Measurements from ENCODE around the gene SYNDIG1L.

SYNDIG1L gene

DNA sequence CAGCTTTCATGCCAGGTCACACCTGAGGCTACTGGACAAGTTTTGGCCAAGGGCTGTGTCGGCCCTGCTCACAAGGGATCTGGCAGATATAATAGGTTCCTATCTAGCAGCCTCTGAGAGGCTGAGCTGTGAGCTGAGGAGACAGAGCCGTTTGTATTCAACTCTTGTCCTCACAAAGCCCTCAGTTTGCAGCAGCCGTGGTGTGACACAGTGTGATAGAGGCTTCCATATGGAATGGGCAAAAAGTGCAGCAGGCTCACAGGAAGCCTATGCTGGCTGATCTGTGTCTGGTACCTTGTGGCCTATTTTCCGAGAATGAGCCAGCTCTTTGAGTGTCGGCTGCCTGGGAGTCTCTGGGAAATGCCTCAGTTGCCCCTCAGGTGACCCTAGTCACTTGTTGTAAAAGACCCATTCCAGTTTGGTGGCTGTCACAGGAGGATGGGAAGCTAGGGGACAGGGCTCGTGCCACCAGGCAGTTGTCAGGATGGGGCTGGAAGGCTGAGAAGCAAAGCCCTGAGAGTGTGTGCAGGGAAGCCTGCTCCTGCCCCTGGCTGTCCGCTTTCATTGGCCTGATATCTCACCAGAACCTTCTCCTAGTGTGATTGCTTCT, 61.6 kb downstream of the SYNDIG1L start:
- in situ Hi-C loops (cut with MboI; ENCODE audit: low sequenced_read_pairs), result no loop called here

DNA sequence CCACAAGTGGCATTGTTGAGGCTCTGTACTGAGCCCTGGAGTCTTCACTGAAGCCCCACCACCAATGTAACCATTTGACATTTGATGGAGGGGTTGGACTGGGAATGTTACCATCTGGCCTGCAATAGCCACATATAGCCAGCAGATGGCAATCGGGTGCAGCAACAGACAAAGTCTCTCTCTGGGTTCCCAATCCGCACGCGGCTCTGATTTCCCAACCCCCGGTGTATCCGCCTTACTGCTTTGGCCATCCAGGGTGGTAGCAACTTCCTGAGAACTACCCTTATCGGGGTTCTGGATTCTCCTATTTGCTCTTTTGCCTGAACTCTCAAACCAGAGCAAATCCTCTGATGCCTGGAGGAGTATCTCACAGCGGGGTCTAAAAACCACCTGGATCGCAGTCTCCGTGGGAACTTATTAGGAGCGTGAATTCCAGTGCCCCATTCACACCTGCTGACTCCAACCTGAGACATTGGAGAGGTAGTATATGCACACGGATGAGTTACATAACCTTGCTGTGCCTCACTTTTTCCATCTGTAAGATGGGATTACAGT, 63.6 kb downstream of the SYNDIG1L start:
- in situ Hi-C loops (cut with MboI; ENCODE audit: low sequenced_read_pairs), result no loop called here

DNA sequence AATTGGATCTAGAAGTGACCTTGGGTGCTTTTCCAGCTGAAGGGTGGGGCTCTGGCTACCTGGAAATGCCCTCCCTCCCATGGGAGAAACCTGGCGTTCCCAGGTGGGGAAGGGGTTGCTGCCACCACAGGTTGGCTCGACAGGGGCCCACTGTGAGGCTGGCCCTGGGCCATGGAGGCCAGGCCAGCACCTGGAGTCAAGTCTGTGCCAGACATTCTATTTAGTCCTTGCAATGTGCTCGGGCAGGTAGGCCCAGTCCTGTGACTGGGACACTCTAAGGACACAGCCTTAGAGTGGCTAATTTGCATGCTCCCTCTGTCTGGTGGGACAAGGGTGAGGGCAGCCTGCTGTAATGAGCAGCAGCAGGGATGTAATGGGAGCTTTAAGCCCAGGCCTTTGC, 65.8 kb downstream of the SYNDIG1L start:
- in situ Hi-C loops (cut with MboI; ENCODE audit: low sequenced_read_pairs), result no loop called here

DNA sequence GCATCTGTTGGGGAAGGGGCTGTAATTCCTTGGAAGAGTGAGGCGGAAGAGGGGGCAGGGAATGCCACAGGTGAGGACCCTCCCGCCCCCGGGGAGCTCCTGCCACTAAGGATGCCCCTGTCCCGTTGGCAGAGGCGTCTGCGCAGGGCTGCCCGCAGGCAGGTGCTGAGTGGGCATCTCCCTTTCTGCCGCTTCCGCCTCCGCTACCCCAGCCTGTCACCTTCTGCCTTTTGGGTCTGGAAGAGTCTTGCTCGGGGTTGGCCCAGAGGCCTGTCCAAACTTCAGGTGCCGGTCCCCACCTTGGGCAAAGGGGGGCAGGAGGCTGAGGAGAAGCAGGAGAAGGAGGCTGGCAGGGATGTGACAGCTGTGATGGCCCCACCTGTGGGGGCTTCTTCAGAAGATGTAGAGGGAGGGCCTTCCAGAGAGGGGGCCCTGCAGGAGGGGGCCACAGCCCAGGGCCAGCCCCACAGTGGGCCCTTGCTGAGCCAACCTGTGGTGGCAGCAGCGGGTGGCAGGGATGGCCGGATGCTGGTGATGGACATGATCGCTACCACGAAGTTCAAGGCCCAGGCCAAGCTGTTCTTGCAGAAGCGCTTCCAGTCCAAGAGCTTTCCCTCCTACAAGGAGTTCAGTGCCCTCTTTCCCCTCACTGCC, 67.7 kb downstream of the SYNDIG1L start:
- in situ Hi-C loops (cut with MboI; ENCODE audit: low sequenced_read_pairs), result no loop called here

DNA sequence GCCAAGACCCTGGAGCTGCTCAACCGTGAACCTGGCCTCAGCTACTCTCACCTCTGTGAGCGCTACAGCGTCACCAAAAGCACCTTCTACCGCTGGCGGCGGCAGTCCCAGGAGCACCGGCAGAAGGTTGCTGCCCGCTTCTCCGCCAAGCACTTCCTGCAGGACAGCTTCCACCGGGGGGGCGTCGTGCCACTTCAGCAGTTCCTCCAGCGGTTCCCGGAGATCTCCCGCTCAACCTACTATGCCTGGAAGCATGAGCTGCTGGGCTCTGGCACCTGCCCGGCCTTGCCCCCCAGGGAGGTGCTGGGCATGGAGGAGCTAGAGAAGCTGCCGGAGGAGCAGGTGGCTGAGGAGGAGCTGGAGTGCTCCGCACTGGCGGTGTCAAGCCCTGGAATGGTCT, 68.4 kb downstream of the SYNDIG1L start:
- in situ Hi-C loops (cut with MboI; ENCODE audit: low sequenced_read_pairs), result no loop called here

DNA sequence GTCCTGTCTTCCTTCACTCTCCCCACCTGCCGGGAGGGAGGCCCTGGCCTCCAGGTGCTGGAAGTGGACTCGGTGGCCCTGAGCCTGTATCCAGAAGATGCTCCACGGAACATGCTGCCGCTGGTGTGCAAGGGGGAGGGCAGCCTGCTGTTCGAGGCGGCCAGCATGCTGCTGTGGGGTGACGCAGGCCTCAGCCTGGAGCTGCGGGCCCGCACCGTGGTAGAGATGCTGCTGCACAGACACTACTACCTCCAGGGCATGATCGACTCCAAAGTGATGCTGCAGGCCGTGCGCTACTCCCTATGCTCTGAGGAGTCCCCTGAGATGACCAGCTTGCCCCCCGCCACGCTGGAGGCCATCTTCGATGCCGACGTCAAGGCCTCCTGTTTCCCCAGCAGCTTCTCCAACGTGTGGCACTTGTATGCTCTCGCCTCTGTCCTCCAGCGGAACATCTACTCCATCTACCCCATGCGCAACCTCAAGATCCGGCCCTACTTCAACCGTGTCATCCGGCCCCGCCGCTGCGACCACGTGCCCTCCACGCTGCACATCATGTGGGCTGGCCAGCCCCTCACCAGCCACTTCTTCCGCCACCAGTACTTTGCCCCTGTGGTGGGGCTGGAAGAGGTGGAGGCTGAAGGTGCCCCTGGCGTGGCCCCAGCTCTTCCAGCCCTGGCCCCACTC, 69.0 kb downstream of the SYNDIG1L start:
- in situ Hi-C loops (cut with MboI; ENCODE audit: low sequenced_read_pairs), result no loop called here

Measured in HL-60/S4 treated with phorbol 12-myristate 13-acetate at 8.2 ng/mL for 4 days and 3 days (cell line).